MM.1S (cell line): Measurements from ENCODE around the gene MAEL.

ENCODE experiments used
- DNase-seq: peaks from one replicate; pipeline ENCODE4 v3.0.0-alpha.2; 2015
- H2AFZ ChIP-seq: fragments of 300-600 bp; sonication (generic); 2 replicates; pipeline ENCODE4 v1.6.0; 2016; ENCODE audit warnings: antibody characterized with exemption, low read length
- H3F3A ChIP-seq: fragments of 300-600 bp; sonication (generic); 2 replicates; pipeline ENCODE4 v1.6.1; 2016; ENCODE audit warnings: mild to moderate bottlenecking, antibody characterized with exemption, low read length, moderate library complexity, mixed read lengths; ENCODE audit not compliant: insufficient read depth
- H3K27ac ChIP-seq: fragments of 300-600 bp; sonication (generic); 2 replicates; pipeline ENCODE4 v1.5.1; 2016; ENCODE audit warnings: mild to moderate bottlenecking, low read length
- H3K27me3 ChIP-seq: fragments of 300-600 bp; sonication (generic); replicated peaks from 2 replicates; pipeline ENCODE4 v1.6.0; 2016; ENCODE audit warnings: low read length; ENCODE audit not compliant: insufficient read depth
- H3K36me3 ChIP-seq: fragments of 300-600 bp; sonication (generic); replicated peaks from 2 replicates; pipeline ENCODE4 v1.6.1; 2016; ENCODE audit warnings: mild to moderate bottlenecking, low read length, mixed read lengths; ENCODE audit not compliant: insufficient read depth
- H3K4me1 ChIP-seq: fragments of 300-600 bp; sonication (generic); 2 replicates; pipeline ENCODE4 v1.6.1; 2016; ENCODE audit warnings: low read length, mixed read lengths
- H3K4me2 ChIP-seq: fragments of 300-600 bp; sonication (generic); 2 replicates; pipeline ENCODE4 v1.6.0; 2016; ENCODE audit warnings: low read depth, low read length
- H3K4me3 ChIP-seq: fragments of 300-600 bp; sonication (generic); 2 replicates; pipeline ENCODE4 v1.5.1; 2016; ENCODE audit warnings: low read length, mixed read lengths
- H3K79me2 ChIP-seq: fragments of 300-600 bp; sonication (generic); 2 replicates; pipeline ENCODE4 v1.6.1; 2016; ENCODE audit warnings: mixed run types, low read length, mixed read lengths
- H3K9ac ChIP-seq: fragments of 300-600 bp; sonication (generic); 2 replicates; pipeline ENCODE4 v1.6.1; 2016; ENCODE audit warnings: low read length, mixed read lengths
- H3K9me2 ChIP-seq: fragments of 300-600 bp; sonication (generic); replicated peaks from 2 replicates; pipeline ENCODE4 v1.6.1; 2016; ENCODE audit warnings: mild to moderate bottlenecking, low read length, mixed read lengths; ENCODE audit not compliant: insufficient read depth
- H3K9me3 ChIP-seq: fragments of 300-600 bp; sonication (generic); replicated peaks from 2 replicates; pipeline ENCODE4 v1.6.1; 2016; ENCODE audit warnings: mild to moderate bottlenecking, low read length, mixed read lengths; ENCODE audit not compliant: insufficient read depth
- H4K20me1 ChIP-seq: fragments of 300-600 bp; sonication (generic); 2 replicates; pipeline ENCODE4 v1.6.1; 2016; ENCODE audit warnings: mild to moderate bottlenecking, low read length, moderate library complexity, mixed read lengths; ENCODE audit not compliant: insufficient read depth
- EZH2 ChIP-seq: fragments of 300-600 bp; sonication (generic); optimal IDR thresholded peaks from 2 replicates; pipeline ENCODE3; 2017; ENCODE audit warnings: low read depth, mild to moderate bottlenecking, antibody characterized with exemption, low read length, mixed read lengths
- EZH2phosphoT487 ChIP-seq: fragments of 300-600 bp; sonication (generic); IDR thresholded peaks from 2 replicates; pipeline ENCODE4 v1.6.1; 2018; ENCODE audit warnings: antibody characterized with exemption, low read length
- TF ChIP-seq, protein P1 (sequence below): fragments of 300-600 bp; sonication (generic); IDR thresholded peaks from 2 replicates; pipeline ENCODE4 v1.5.1; 2016; ENCODE audit warnings: antibody characterized with exemption, low read length, mixed read lengths

Gene MAEL

DNA sequence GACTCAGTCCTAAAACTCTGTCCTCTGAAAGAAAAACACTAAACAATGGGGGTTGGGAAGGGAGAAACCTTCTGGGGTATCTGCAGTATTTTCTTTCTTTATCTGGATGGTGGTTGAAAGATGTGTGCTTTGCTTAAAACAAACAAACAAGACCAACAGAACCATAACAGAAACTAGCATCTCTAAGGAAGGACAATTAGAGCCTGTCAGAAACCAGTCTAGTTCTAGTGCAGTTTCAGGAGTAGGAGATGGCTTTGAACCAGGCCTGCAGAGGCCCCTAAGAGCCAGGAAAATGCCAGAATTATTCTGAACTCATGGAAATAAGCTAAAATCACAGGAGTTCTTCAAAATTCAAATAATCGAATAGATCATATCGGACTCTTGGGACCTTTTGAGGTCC lies 32.2 kb upstream of the MAEL start:
- no peak for DNase-seq
- Histone ChIP-seq H3K36me3 (no peaks in the 10 kb centered on the region), H3K9me2 (no peaks in the 10 kb centered on the region), H4K20me1 (no peaks in the 10 kb centered on the region), H3K27me3 (no peaks in the 10 kb centered on the region), H3K4me1 (0 out of 2 replicates have a peak, but pooled peaks cover 9% of the 10 kb centered on the region), H3K9me3 (no peaks in the 10 kb centered on the region), H3K27ac (no peak overlapping the region), H3K4me3 (no peak overlapping the region), H3K79me2 (no peaks in the 10 kb centered on the region), H2AFZ (no peak overlapping the region), H3F3A (no peaks in the 10 kb centered on the region), H3K4me2 (no peak overlapping the region), H3K9ac (no peak overlapping the region)
- TF ChIP-seq EZH2phosphoT487 (no peak), EZH2 (no peak)
- TF ChIP-seq, protein P1, sequence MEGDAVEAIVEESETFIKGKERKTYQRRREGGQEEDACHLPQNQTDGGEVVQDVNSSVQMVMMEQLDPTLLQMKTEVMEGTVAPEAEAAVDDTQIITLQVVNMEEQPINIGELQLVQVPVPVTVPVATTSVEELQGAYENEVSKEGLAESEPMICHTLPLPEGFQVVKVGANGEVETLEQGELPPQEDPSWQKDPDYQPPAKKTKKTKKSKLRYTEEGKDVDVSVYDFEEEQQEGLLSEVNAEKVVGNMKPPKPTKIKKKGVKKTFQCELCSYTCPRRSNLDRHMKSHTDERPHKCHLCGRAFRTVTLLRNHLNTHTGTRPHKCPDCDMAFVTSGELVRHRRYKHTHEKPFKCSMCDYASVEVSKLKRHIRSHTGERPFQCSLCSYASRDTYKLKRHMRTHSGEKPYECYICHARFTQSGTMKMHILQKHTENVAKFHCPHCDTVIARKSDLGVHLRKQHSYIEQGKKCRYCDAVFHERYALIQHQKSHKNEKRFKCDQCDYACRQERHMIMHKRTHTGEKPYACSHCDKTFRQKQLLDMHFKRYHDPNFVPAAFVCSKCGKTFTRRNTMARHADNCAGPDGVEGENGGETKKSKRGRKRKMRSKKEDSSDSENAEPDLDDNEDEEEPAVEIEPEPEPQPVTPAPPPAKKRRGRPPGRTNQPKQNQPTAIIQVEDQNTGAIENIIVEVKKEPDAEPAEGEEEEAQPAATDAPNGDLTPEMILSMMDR = no peak

- DNase-seq = no peak
- no peaks in the 10 kb centered on the region for H4K20me1 ChIP-seq
- H3K27ac ChIP-seq = no peak overlapping the region
- TF ChIP-seq, protein P1 = no peak
- no peak for TF ChIP-seq EZH2
- TF ChIP-seq EZH2phosphoT487 = no peak
- H3K36me3 ChIP-seq = no peaks in the 10 kb centered on the region
- 0 out of 2 replicates have a peak, but pooled peaks cover 9% of the 10 kb centered on the region for H3K4me1 ChIP-seq
- H3K9me2 ChIP-seq = no peaks in the 10 kb centered on the region
- H3K4me2 ChIP-seq = no peak overlapping the region
- no peaks in the 10 kb centered on the region for H3F3A ChIP-seq
- H3K9ac ChIP-seq = no peak overlapping the region
- H3K9me3 ChIP-seq = no peaks in the 10 kb centered on the region
- no peak overlapping the region for H3K4me3 ChIP-seq
- no peaks in the 10 kb centered on the region for H3K79me2 ChIP-seq
- no peak overlapping the region for H2AFZ ChIP-seq
- no peaks in the 10 kb centered on the region for H3K27me3 ChIP-seq
These were observed 28.1 kb upstream of the MAEL start for GRCh38 chr1:166960858-166961474.

GRCh38 chr1:166969074-166969677 lies 19.9 kb upstream of the MAEL start:
- Histone ChIP-seq H3K4me1 (peaks cover 12% of the 10 kb centered on the region), H4K20me1 (no peaks in the 10 kb centered on the region), H3K4me3 (no peak overlapping the region), H3K27ac (no peak overlapping the region; the same call in 1 of the 2 replicates), H3K27me3 (peaks cover 6% of the 10 kb centered on the region), H3K9me3 (no peaks in the 10 kb centered on the region), H3K79me2 (no peaks in the 10 kb centered on the region), H3F3A (0 out of 2 replicates have a peak, but pooled peaks cover 5% of the 10 kb centered on the region), H3K9me2 (no peaks in the 10 kb centered on the region), H3K4me2 (peak overlapping the region; percentile 9; the same call in 1 of the 2 replicates), H3K36me3 (no peaks in the 10 kb centered on the region), H3K9ac (no peak overlapping the region), H2AFZ (peak overlapping the region; percentile 5; the same call in 1 of the 2 replicates)
- peak; percentile 75 for DNase-seq
- TF ChIP-seq, protein P1 = no peak
- TF ChIP-seq EZH2phosphoT487 = no peak
- no peak for TF ChIP-seq EZH2
